GM18909 (cell line): ENCODE measurements around the gene STAM2.
"Not testable (repeated sequence)": the region's sequence is repeated elsewhere in the genome, so short reads cannot be mapped to it uniquely, and the experiment has no call there.

Source experiments
- ATAC-seq: cut with Tn5 transposase; IDR thresholded peaks from one replicate; pipeline ENCODE4 v1.9.1; 2021; ENCODE audit warnings: mild to moderate bottlenecking; ENCODE audit not compliant: unreplicated experiment, poor library complexity

Gene STAM2

DNA sequence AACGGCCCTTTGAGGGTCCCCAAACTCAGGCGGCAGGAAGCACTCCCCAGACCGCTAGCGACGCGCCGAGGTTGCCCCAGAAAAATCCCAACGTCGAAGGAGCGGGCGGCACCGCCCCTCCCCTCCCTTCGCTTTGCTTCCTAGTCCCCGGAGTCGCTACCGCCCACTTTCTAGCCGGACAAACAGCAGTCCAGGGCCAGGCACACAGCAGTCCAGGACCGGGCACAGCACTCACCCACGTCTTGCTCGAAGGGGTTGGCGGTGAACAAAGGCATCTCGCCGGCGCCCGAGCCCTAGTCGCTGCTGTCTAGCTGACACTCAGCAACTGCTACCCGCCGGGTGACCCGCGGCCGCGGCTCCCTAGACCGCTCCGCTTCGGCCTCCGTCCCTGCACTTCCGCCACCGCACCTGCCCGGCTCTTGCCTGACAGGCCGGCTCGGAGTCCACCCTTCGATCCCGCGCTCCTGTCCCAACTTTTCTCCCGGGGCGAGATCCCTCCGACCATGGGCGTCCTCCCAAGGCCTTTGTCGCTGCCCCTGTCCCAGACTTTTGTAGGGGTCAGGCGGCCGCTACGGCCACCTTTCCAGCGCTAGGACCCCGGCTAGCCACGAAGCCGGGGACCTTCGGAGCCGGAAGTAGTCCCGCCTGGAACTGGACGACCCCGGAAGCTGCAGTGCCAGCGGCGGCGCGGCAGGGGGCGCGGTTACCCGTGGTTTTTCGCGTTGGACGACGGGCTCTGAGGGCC, at the start of gene STAM2:
Gene STAM2, minus strand, starts transcription at position 396 of the 745 bp plus-strand sequence. Its CDS starts 121 bp downstream, at position 275.
- peak; percentile 82 for ATAC-seq

DNA sequence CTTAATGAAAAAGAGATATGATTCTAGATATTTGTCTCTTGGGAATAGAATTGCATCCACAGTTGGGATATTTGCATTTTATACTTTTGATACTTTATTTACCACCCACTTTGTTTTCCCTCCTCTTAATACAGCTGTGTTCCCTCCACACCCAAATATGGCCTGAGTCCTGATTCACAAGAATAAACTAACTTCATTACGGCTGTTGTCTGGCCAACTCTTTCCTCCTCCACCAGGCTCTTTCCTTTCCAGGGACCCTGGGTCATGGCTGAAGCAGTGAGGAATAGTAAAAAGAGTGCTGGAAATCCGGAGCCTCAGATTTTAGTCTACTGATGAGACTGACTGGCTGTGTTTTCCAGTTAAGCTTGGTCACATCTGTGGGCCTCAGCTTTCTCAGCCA, 48.4 kb upstream of the STAM2 start:
- ATAC-seq, result no peak

DNA sequence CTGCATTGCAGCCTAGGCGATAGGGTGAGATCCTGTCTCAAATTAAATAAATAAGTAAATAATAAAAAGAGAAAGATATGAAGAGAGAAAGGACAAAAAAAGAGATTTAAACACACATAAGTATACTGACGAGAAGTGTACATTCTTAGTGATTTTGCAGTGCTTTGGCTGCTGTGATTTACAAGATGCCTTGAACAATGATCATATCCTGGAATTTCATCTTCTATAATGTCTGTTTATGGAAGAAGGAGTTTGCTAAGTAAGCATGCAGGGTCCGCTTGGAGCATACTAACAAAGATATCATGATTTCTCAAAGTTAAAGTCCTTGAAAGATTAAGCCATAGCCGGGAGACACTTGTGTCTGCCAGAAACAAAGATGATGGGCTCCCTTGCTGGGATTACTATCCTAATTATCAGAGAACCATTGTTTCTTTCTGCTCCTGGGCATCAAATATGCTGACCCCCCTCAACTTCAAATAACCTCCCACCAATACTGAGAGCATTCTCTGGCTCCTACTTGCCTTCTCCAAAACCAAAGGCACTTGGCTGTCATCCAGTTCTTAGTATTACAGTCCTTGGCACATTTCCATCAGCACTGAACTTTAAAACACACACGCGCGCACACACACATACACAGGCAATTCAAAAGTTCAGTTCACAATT, 47.5 kb upstream of the STAM2 start:
- ATAC-seq, result no peak

DNA sequence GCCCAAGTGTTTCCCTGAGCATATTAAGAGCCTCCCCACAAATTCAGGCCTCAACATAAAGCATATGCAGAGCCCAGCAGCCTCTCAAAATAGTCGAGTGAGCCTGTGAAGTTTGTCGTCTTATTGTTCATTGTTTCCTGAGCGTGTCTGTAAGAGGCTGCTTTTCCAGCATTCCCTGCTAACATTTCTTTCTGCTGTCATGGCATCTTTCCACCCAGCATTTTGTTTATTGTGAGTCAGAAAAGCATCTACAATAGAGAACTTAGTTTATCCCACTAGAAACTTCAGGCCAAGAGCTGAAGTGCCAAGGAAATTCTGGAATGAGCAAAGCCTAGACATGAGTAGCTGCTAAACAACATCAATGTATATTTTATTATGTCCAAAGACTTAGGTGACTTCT, 46.3 kb upstream of the STAM2 start:
- ATAC-seq, result no peak

DNA sequence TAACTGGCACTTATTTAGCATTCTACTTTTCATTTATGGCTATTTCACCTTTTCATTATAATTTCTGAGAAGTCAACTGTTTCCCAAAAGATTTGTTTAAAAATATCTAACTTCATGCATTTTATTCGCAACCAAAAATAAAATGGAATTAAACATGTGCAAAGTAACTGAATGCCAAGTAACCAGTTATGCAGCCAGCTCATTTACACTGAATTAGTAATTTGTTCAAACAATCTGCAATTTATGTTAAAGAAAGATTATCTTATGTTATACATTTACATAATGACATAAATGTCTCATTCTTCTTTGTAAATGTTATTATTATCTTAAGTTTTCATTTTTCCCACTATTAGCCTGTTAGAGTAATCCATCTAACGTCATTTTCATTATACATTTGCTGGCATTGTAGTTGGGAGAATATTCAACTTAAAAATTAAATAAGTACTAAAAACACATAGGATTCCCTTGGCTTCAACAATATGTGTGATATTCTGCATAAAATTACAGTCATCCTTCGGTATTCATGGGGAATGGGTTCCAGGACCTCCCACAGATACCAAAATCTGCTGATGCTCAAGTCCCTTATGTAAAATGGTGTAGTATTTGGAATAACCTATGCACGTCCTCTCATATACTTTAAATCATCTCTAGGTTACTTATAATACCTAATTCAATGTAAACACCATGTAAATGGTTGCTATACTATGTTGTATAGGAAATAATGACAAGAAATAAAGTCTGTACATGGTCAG, 43.7 kb upstream of the STAM2 start:
- no peak for ATAC-seq

DNA sequence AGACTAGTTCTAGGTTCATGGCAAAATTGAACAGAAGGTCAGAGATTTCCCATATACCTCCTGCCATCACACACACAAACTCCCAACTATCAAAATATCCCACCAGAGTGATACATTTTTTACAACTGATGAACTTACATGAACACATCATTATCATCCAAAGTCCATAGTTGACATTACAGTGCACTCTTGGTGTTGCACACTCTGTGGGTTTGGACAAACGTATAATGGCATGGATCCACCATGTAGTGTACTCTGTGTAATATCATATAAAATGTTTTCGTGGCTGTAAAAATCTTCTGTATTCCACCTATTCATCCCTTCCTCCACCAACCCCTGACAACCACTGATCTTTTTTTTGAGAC, 25.9 kb upstream of the STAM2 start:
- ATAC-seq, result no peak

DNA sequence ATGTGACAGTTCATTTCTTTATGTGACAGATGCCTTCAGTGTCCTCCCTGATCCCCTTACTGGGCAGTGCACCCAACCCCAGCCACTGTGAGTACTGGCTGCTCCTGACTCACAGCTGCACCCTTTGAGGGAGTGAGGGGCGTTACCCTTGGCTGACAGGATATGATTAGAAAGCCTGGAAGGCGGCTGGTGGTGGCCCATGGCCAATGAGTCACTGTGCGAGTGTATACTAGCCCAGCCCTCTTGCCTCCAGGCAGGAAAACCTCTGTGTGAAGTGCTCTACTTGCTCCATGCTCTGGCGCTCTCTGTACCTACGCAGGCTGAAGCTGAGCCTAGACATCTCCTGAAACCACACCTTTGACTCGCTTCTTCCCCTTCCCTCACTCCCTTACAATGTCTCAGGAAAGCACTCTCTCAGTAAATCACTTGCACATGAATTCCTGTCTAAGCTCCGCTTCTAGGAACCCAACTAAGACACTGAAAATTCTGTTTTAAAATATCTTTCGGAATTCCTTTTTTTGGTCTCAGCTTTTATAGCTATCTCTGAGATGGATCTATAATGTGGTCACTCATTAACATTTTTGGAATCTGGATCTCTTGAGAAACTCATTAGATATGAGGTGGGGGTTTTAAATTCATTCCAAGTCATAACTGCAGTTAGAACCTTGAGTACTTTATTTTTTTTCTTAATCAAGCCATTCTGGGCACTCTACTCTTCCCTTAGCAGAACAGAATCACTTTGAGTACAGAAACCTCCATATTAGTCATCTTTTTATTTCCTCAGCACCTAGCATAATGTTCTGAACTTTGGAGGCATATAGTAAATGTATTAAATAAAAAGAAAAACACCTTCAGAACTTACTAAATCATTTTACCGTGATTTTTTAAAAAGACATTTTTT, 25.3 kb upstream of the STAM2 start:
- ATAC-seq, result no peak

DNA sequence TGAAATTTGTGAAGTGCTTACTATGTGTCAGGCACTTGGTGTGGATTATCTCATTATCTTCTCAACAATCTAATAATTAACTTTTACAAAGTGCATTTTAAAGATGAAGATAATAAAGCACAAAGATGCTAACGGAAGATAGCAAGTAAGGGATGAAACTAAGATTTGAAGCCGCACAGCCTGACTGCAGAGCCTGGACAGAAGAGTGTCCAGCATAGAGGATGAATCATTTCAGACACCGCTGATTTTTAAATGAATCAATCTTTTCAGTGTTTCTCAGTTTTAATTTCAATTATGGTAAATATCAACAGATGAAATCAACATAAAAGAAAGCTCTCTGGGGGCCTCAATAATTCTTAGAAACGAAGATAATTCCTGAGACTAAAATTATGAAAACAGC, 24.5 kb upstream of the STAM2 start:
- ATAC-seq, result no peak

DNA sequence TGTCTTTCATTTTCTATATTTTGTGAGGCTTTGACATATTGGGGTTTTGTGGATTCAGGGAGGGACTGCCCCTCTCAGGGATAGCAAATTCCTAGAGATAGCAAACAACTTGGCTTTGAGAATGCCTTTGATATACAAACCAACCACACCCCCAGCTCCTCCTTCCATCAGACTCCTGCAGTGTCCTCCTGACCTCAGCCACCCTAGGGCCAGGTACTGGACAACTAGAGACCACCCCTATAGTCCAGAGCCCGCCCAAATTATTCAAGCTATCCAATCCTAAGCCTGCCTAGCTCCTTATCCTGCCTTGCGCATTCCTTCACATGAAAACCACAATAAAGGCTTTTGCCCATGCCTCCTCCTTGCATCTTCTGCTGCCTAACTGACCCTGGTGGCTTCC, 22.9 kb upstream of the STAM2 start:
- ATAC-seq, result no peak

DNA sequence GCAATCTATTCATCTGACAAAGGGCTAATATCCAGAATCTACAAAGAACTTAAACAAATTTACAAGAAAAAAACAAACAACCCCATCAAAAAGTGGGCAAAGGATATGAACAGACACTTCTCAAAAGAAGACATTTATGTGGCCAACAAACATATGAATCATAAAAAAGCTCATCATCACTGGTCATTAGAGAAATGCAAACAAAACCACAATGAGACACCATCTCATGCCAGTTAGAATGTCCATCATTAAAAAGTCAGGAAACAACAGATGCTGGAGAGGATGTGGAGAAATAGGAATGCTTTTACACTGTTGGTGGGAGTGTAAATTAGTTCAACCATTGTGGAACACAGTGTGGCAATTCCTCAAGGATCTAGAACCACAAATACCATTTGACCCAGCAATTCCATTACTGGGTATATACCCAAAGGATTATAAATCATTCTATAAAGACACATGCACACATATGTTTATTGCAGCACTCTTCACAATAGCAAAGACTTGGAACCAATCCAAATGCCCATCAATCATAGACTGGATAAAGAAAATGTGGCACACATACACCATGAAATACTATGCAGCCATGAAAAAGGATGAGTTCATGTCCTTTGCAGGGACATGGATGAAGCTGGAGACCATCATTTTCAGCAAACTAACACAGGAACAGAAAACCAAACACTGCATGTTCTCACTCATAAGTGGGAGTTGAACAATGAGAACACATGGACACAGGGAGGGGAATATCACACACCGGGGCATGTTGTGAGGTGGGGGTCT, 22.1 kb upstream of the STAM2 start:
- ATAC-seq, result not testable (repeated sequence)

DNA sequence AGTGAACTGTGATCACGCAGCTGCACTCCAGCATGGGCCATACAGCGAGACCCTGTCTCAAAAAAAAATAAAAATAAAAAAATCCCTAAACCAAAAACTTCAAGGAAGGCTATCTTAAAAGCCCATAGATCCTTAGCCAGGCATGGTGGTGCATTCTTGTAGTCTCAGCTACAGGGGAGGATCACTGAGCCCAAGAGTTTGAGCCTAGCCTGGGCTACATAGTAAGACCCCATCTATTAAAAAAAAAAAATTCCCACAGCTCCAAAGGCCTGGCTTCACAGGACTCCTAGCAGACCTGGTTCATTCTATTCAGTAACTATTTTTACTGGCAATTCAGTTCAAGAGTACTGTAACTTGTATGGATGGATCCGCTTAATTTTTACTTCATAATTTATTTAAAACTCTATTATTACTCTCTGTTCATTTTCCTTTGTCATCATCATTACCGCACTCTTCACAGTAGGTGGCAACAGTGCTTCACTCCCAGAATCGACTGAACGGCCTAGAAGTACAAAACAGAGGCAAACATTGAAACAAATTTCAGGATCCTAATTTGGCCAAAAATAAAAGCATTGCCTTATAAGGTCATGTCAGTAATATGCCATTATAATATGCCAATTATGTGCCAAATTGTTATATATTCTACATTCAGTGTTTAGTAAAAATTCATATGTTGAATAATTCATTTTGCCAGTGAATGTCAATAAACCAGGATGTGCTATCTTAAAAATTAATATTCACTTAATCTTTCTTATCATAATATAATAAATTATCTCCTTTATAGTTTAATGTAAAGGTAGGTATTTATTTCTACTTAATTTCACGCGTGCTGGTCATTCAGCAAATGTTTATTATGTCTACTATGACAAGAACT, 14.3 kb upstream of the STAM2 start:
- ATAC-seq, result peak; percentile 82

DNA sequence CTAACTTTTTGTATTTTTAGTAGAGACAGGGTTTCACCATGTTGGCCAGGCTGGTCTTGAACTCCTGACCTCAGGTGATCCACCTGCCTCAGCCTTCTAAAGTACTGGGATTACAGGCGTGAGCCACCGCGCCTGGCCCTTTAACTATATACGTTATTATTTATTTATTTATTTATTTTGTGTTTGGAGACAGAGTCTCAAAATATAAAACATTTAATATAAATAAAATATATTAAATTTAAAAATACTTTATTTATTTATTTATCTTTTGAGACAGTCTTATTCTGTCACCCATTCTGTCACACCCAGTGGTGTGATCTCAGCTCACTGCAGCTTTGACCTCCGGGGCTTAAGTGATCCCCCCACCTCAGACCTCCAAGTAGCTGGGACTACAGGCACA, 11.2 kb upstream of the STAM2 start:
- not testable (repeated sequence) for ATAC-seq

DNA sequence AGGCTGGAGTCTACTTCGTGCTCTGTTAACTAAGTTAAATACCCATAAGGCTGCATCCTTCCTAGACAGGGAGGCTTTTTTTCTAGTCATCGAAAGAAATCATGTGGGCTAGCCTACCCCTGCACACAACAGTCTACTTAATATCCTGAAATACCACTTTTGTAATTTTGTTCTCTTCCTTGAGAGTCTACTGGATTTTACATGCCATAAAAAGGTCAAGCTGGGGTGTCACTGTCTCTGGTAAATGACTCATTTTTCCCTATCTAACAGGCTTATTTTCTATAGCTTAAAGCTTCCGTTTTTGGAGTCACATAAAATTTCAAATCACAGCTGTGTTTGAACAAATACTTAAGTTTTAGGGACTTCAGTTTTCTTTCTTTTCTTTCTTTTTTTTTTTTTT, 10.7 kb upstream of the STAM2 start:
- ATAC-seq, result no peak

DNA sequence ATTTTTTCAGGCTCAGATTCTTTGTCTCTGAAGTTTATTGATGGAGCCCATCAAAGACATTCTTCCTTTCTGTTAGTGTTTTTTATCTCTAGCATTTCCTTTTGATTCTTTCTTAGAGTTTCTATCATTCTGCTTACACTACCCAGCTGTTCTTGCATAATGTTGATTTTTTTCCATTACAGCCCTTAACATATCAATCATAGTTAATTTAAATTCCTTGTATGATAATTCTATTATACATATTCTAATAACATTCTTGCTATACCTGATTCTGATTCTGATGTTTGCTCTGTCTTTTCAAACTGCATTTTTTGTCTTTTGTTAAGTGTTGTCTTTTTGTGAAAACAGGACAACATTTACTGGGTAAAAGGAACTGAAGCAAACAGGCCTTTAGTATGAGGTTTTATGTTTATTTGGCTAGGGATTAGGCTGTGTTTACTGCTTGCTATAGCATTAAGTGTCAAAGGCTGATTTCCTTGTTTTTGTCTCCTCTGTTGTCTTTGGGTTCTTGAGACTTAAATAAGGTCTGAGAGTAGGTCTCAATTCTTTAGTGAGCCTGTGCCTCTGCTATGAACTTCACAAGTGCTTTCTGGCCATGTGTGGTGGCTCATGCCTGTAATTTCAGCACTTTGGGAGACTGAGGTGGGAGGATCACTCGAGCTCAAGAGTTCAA, 8.0 kb upstream of the STAM2 start:
- ATAC-seq, result no peak

DNA sequence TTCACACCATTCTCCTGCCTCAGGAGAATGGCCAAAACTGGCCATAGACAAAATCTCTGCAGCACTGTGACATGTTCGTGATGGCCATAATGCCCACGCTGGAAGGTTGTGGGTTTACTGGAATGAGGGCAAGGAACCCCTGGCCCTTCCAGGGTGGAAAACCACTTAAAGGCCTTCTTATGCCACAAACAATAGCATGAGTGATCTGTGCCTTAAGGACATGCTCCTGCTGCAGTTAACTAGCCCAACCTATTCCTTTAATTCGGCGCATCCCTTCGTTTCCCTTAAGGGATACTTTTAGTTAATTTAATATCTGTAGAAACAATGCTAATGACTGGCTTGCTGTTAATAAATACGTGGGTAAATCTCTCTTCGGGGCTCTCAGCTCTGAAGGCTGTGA, 2.1 kb upstream of the STAM2 start:
- ATAC-seq, result not testable (repeated sequence)

DNA sequence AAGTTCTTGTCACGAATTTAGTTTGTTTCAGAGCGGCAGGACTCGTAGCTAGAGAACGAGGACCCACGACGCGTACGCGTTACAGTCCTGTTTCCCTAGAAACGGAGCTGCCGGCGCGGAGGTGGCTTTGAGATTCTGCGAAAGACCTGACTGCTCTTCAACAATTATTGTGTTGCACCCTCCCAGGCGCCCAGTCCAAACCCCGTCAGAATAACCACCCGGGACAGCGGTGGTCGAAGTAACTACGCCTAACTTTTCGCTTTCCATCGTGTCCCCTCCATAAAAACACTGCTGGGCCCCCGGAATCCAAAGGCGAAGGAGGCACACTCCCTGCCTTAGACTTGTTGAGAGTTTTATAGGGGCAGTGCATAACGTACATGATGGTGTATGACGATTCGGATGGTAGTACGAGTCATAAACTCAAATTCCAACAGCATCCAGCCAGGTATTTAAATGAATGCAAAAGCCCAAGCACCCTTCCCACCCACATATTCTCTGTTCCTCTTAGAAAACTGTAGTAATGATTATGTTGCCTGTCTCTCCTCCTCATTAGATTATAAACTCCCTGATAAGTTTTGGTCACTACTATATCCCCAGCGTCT, 651 bp upstream of the STAM2 start:
- peak; percentile 15 for ATAC-seq

DNA sequence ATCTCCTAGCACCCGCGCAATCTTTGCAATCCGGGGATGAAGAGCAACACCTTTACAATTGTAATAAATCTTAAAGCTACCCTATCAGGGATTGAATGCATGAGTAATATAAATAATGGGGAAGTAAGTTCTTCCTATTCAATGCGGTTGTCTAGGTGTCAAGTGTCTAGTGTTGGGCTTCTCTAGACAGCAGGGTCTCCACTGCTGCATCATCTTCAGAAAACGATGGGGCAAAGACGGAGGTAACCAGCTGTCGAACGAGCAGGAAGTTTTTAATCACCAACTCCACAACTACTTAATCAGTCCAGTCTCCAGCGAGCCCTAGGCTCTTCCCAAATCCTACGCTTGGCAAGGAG, 573 bp downstream of the STAM2 start:
- ATAC-seq, result peak; percentile 32

DNA sequence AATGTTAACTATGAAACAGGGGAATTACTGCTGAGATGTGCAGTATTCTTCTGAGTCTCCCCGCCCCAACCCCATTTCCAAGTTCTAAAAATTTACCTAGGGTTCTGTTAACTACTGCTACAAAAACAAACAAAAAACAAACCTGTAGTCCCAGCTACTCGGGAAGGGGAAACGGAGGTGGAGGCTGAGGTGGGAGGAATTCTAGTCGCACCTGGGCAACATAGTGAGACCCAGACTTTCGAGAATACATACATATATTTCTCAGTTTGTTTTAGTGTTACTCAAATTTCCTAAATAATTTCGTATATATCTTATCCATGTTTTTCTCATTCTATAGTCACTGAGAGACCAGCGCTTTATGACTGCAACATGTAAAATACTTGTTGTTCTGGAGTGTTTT, 989 bp downstream of the STAM2 start:
- ATAC-seq, result no peak
